Measurements from ENCODE around the gene DIAPH3.
"Not testable (repeated sequence)": the region's sequence is repeated elsewhere in the genome, so short reads cannot be mapped to it uniquely, and the experiment has no call there.

The DIAPH3 gene, protein sequence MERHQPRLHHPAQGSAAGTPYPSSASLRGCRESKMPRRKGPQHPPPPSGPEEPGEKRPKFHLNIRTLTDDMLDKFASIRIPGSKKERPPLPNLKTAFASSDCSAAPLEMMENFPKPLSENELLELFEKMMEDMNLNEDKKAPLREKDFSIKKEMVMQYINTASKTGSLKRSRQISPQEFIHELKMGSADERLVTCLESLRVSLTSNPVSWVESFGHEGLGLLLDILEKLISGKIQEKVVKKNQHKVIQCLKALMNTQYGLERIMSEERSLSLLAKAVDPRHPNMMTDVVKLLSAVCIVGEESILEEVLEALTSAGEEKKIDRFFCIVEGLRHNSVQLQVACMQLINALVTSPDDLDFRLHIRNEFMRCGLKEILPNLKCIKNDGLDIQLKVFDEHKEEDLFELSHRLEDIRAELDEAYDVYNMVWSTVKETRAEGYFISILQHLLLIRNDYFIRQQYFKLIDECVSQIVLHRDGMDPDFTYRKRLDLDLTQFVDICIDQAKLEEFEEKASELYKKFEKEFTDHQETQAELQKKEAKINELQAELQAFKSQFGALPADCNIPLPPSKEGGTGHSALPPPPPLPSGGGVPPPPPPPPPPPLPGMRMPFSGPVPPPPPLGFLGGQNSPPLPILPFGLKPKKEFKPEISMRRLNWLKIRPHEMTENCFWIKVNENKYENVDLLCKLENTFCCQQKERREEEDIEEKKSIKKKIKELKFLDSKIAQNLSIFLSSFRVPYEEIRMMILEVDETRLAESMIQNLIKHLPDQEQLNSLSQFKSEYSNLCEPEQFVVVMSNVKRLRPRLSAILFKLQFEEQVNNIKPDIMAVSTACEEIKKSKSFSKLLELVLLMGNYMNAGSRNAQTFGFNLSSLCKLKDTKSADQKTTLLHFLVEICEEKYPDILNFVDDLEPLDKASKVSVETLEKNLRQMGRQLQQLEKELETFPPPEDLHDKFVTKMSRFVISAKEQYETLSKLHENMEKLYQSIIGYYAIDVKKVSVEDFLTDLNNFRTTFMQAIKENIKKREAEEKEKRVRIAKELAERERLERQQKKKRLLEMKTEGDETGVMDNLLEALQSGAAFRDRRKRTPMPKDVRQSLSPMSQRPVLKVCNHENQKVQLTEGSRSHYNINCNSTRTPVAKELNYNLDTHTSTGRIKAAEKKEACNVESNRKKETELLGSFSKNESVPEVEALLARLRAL

DNA sequence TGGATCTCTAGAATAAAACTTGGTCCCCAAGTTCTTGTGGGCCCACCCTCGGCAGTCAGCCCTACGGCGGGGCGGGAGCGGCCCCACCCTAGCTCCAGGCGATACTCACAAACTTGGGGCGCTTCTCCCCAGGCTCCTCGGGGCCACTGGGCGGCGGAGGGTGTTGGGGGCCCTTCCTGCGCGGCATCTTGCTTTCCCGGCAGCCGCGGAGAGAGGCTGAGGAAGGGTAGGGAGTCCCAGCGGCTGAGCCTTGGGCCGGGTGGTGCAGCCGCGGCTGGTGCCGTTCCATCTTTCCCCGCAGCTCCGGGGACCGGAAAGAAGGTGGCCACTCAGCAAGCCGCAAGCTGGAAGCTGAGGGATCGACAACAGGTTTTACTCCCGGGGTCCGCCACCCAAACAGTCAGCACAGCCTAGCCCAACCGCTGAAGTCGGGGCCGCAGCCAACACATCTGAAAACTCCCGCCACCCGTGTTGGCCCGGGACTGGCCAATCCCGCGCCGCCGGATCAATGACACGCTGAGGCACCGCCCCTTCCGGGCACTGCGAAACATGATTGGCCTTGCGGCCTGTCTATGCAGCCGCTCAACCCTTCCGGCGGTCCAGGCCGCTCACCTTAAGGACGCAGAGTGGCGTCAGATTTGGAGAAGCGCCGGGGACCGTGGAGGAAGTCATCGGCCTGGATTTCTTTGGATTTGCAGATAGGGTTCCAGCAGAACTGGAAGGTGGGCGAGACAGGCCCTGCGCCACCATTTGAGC lies at the start of gene DIAPH3:
Gene DIAPH3 (minus strand): TSS at position 451 of the 756 bp plus-strand sequence. CDS start 162 bp downstream, at position 289.
- DNase-seq: peak; percentile 94

DNA sequence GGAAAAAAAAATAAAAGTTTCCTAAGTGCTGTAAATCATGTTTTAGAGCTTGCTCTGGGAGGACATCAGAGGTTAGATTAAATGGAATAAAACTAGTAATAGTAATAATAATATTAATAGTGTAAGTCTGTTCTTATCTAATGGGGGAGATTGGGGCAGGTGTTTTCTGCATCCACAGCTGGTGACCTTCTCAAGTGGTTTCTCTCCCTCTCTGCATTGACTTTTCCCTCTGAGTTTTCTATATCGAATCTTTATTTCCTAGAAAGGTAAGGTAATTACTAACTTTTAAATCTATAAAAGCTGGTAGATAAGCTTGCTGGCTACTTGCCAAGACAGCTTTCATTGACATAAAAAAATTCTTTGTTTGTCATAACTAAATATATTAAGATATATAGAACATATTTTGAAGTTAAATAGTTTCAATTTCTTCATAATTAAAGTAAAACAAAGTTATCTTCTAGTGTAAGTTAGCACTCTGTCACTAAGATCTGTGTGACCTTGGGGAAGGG lies 49.6 kb upstream of the DIAPH3 start:
- no peak for DNase-seq

- no peak for DNase-seq
Measured at GRCh38 chr13:60211548-60211947, 47.8 kb upstream of the DIAPH3 start.

- DNase-seq: no peak
Measured at GRCh38 chr13:60210510-60211330, 47.0 kb upstream of the DIAPH3 start.

DNA sequence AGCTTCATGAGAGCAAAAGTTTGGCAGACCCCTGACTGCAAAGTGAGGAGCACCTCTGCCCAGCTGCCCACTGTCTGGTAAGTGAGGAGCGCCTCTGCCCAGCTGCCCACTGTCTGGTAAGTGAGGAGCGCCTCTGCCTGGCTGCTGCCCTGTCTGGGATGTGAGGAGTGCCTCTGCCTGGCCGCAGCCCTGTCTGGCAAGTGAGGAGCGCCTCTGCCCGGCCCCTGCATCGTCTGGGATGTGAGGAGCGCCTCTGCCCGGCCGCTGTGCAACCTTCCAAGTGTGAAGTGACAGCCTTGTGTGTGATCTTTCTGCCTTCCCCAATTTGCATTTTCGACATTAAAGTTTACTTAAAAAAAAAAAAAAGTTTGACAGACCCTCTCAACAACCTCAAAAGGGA lies 41.8 kb upstream of the DIAPH3 start:
- DNase-seq: not testable (repeated sequence)

DNA sequence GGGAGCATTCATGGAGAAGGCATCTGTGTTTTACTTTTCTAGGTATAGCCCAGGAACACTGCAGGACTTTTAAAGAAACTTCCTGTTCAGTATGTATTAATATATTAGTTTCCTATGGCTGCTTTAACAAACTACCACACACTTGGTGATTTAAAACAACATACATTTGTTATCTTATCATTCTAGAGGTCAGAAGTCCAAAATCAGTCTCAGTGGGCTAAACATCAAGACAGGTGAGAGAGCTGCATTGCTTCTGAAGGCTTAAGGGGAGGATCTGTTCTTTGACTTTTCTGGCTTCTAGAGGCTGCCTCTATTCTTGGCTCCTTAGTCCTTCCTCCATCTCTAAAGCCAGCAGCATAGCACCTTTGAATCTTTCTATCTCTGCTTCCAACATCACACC lies 37.6 kb upstream of the DIAPH3 start:
- no peak for DNase-seq

- not testable (repeated sequence) for DNase-seq
Measured at GRCh38 chr13:60195893-60196292, 32.2 kb upstream of the DIAPH3 start.

- DNase-seq: no peak
Measured at GRCh38 chr13:60182907-60183306, 19.2 kb upstream of the DIAPH3 start.

DNA sequence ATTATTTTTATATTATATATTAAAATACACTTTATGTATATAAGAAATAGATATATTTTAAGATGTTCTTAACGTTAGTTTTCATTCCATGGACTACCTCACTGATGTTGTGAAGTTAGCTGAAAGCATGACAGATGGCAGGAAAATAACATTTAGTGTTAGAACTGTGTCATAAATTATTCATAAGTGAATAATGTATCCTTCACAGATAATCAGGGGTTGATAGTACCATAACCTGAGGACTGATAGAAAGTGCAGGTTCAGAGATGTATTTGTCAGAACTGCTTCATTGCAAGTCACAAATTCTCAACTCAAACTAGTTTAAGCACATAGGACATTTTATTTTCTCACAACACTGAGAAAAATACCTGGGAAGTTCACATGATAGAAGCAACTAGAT lies 14.6 kb upstream of the DIAPH3 start:
- DNase-seq: no peak

DNA sequence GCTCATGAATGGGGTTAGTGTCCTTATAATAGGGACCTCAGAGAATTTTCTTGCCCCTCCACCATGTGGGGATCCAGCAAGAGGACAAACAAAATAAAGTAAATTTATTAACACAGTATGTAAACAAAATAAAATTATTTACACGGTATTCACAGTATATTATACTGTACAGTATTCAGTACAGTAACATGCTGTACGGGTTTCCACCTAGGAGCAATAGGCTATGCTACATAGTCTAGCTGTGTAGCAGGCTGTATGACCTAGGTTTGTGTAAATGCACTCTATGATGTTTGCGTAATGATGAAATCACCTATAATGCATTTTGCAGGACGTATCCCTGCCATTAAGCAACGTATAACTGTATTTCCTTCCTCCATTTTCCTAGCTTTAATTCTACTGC lies 11.8 kb upstream of the DIAPH3 start:
- DNase-seq: no peak

DNA sequence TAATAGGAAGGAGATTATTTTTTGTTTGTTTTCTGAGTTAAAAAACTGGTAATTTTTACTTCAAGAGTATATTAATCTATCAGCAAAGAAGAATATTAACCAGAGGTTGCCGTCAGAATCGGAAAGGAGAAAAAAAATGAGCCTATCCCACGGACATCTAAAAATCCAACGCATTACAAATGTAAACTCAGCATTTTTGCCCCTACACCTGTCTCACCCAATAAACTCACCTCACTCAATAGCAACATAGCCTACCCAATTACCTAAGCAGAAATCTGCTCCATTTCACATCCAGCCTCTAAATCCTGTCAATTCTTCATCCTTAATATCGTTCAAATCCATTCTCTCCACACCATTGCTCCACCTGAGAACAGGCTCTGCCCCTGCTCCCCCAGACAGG lies 10.4 kb upstream of the DIAPH3 start:
- DNase-seq: no peak

DNA sequence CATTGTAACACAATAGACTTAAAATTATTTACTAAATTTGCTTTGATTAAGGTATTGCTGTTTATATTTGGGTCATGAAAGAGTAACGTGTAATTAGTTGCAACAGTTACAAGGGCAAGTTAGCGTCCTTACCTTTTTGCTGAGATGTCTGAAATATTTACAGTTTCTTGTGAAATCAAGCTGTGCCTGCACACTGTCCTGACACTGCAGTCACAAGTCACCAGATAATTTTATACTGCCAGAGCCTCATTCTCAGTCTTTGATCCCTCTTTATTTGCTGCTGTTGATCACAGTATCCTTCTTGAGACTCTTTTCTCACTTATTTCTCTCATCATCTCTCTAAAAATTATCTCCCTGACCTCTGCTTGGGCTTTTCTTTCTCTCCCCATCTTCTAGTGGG lies 8.4 kb upstream of the DIAPH3 start:
- DNase-seq: no peak

DNA sequence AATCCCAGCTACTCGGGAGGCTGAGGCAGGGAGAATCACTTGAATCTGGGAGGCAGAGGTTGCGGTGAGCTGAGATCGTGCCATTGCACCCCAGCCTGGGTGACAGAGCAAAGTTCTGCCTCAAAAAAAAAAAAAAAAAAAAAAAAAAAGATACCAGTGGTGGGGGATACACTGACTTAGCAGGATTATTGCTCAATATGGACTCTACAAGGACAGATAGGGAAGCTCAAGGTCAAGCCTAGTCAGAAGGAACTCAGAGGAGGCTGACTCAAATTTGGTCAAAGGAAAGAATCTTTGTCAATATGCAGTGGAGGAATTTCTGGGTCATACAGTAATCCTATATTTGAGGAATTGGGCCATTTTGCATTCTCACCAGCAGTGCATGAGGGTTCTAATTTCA lies 6.7 kb upstream of the DIAPH3 start:
- DNase-seq: peak; percentile 39

GRCh38 chr13:60169239-60170031 lies 5.7 kb upstream of the DIAPH3 start:
- no peak for DNase-seq

GRCh38 chr13:60167121-60167520 lies 3.4 kb upstream of the DIAPH3 start:
- DNase-seq: no peak

- DNase-seq: no peak
Measured at GRCh38 chr13:60165391-60166099, 1.8 kb upstream of the DIAPH3 start.

- DNase-seq: no peak
Measured at GRCh38 chr13:60164234-60164889, 634 bp upstream of the DIAPH3 start.

DNA sequence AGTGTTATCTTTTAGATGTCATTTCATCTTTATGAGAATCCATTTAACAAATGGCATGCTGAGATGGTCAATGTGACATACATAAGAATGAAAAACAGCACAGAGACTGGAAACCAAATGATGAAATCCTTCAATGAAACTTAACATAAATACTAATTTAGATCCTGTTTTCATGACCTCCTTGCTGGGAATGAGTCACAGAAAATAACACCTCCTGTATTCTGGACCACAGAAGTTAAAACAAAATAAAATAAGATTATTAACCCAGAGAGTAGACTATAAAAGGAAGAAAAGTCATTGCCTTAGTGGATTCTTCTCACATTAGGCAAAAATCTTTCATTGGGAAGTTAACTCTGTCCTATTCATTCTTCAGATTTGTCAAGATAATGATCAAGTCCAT lies 1.6 kb downstream of the DIAPH3 start:
- DNase-seq: peak; percentile 28

- no peak for DNase-seq
Measured at GRCh38 chr13:60158321-60158801, 5.4 kb downstream of the DIAPH3 start.

Measured in MV-4-11 (cell line).